Measurements from ENCODE around the gene LRRC55. TPM values are rescaled to one million over a fixed set of nuclear protein-coding genes. Genes with fewer than 3 reads are reported as not detected.

The LRRC55 gene
- polyA plus RNA-seq, 5 donors, result 2.2 to 3.4 (median 2.9) TPM

GRCh38 chr11:57233702-57234101 lies 51.9 kb downstream of the LRRC55 start:
- DNase-seq, result no peak

GRCh38 chr11:57235761-57236703 lies 54.3 kb downstream of the LRRC55 start:
- no peak for DNase-seq

- no peak for DNase-seq
Observed at GRCh38 chr11:57237204-57237681, 55.5 kb downstream of the LRRC55 start, which contains the start of gene APLNR. Gene APLNR (minus strand): TSS chr11:57237250. CDS start chr11:57237004, 246 bp downstream.

- no peak for DNase-seq
Observed at GRCh38 chr11:57239348-57239747, 57.6 kb downstream of the LRRC55 start.

GRCh38 chr11:57240007-57240406 lies 58.3 kb downstream of the LRRC55 start:
- DNase-seq, result no peak

- DNase-seq, result no peak
Observed at GRCh38 chr11:57240757-57241156, 59.0 kb downstream of the LRRC55 start.

Other genes with a start within 250 kb of the LRRC55 start
- gene OR5AK2, start 193.0 kb upstream of the LRRC55 start, polyA plus RNA-seq (ENCODE audit: insufficient read depth in 1 of 5, insufficient read length in 5 of 5, low replicate concordance in 1 of 5), result under 1 TPM in 4 of 5 donors, not detected in 1; 0.18 to 0.38 (median 0.28) TPM
- gene APLNR, start 55.3 kb downstream of the LRRC55 start, polyA plus RNA-seq (ENCODE audit: insufficient read depth in 1 of 5, insufficient read length in 5 of 5, low replicate concordance in 1 of 5), result 100 to 1,000 TPM; 126 to 174 (median 152) TPM
- gene TNKS1BP1, start 143.0 kb downstream of the LRRC55 start, polyA plus RNA-seq (ENCODE audit: insufficient read depth in 1 of 5, insufficient read length in 5 of 5, low replicate concordance in 1 of 5), result 100 to 1,000 TPM; 100 to 159 (median 115) TPM
- 100 to 1,000 TPM; 151 to 215 (median 166) TPM for gene SSRP1, start 153.9 kb downstream of the LRRC55 start, polyA plus RNA-seq (ENCODE audit: insufficient read depth in 1 of 5, insufficient read length in 5 of 5, low replicate concordance in 1 of 5)
- gene P2RX3, start 156.4 kb downstream of the LRRC55 start, polyA plus RNA-seq (ENCODE audit: insufficient read depth in 1 of 5, insufficient read length in 5 of 5, low replicate concordance in 1 of 5), result under 1 TPM in 4 of 5 donors, not detected in 1; 0.16 to 0.28 (median 0.23) TPM
- gene PRG3, start 199.2 kb downstream of the LRRC55 start, polyA plus RNA-seq (ENCODE audit: insufficient read depth in 1 of 5, insufficient read length in 5 of 5, low replicate concordance in 1 of 5), result 1 to 10 TPM in 2 of 5 donors, under 1 TPM in 3; 0.48 to 1.5 (median 0.77) TPM
- gene PRG2, start 208.7 kb downstream of the LRRC55 start, polyA plus RNA-seq (ENCODE audit: insufficient read depth in 1 of 5, insufficient read length in 5 of 5, low replicate concordance in 1 of 5), result 1 to 10 TPM; 1.2 to 1.8 (median 1.3) TPM
- 10 to 100 TPM; 36.9 to 47.7 (median 39.3) TPM for gene SLC43A3, start 245.2 kb downstream of the LRRC55 start, polyA plus RNA-seq (ENCODE audit: insufficient read depth in 1 of 5, insufficient read length in 5 of 5, low replicate concordance in 1 of 5)